HepG2 (cell line): ENCODE results near the gene CDC42BPG. TPM values are rescaled to one million over a fixed set of nuclear protein-coding genes. Genes with fewer than 3 reads are reported as not detected.

Source experiments
- NCOA2 ChIP-seq: sonication (generic); formaldehyde crosslinking; IDR thresholded peaks from 2 replicates; pipeline ENCODE4 v1.8.0; 2022; ENCODE audit warnings: inconsistent platforms
- NCOR1 ChIP-seq: fragments of 200-600 bp; sonication (generic); IDR thresholded peaks from 2 replicates; pipeline ENCODE4 v1.7.0; 2017; ENCODE audit warnings: antibody characterized with exemption, low read length, borderline replicate concordance
- PHF20 ChIP-seq: sonication (generic); formaldehyde crosslinking; IDR thresholded peaks from 2 replicates; pipeline ENCODE4 v1.5.0; 2020; ENCODE audit warnings: mild to moderate bottlenecking, missing genetic modification reagents
- POLR2AphosphoS2 ChIP-seq: IDR thresholded peaks from 2 replicates; pipeline ENCODE4 v1.6.1; 2011; ENCODE audit warnings: low read depth, low read length, improper control_type of control experiment
- PTBP1 ChIP-seq: fragments of 200-400 bp; formaldehyde crosslinking; IDR thresholded peaks from 2 replicates; pipeline ENCODE4 v1.6.1; 2018; ENCODE audit warnings: low read length, low read depth; ENCODE audit not compliant: poor library complexity, severe bottlenecking
- RNF2 ChIP-seq: fragments of 450-650 bp; conservative IDR thresholded peaks from 2 replicates; pipeline ENCODE4 v1.6.1; 2016; ENCODE audit warnings: low read depth
- XRCC5 ChIP-seq: fragments of 200-400 bp; formaldehyde crosslinking; optimal IDR thresholded peaks from 2 replicates; pipeline ENCODE3; 2017; ENCODE audit warnings: mild to moderate bottlenecking, low read length
- ZBTB2 ChIP-seq: sonication (generic); formaldehyde crosslinking; IDR thresholded peaks from 2 replicates; pipeline ENCODE4 v1.8.0; 2022; ENCODE audit warnings: low read depth, missing genetic modification reagents
- ZNF30 ChIP-seq: sonication (generic); formaldehyde crosslinking; IDR thresholded peaks from 2 replicates; pipeline ENCODE4 v1.5.0; 2020; ENCODE audit warnings: mild to moderate bottlenecking, missing genetic modification reagents
- ZNF331 ChIP-seq: sonication (generic); formaldehyde crosslinking; IDR thresholded peaks from 2 replicates; pipeline ENCODE4 v1.4.0; 2020; ENCODE audit warnings: missing genetic modification reagents
- ZNF431 ChIP-seq: sonication (generic); formaldehyde crosslinking; IDR thresholded peaks from 2 replicates; pipeline ENCODE4 v1.9.0; 2022; ENCODE audit warnings: missing genetic modification reagents, low read depth, mild to moderate bottlenecking, borderline replicate concordance
- ZNF484 ChIP-seq: sonication (generic); formaldehyde crosslinking; IDR thresholded peaks from 2 replicates; pipeline ENCODE4 v1.5.1; 2020; ENCODE audit warnings: mild to moderate bottlenecking, low read depth, missing genetic modification reagents, borderline replicate concordance
- ZNF646 ChIP-seq: sonication (generic); formaldehyde crosslinking; IDR thresholded peaks from 2 replicates; pipeline ENCODE4 v1.9.0; 2021; ENCODE audit warnings: mild to moderate bottlenecking, missing genetic modification reagents
- ZNF720 ChIP-seq: sonication (generic); formaldehyde crosslinking; IDR thresholded peaks from 2 replicates; pipeline ENCODE4 v1.4.0; 2020; ENCODE audit warnings: missing genetic modification reagents
- ZSCAN21 ChIP-seq: sonication (generic); formaldehyde crosslinking; IDR thresholded peaks from 2 replicates; pipeline ENCODE4 v1.8.0; 2022; ENCODE audit warnings: mild to moderate bottlenecking, missing genetic modification reagents, moderate library complexity, borderline replicate concordance
- polyA plus RNA-seq, 8 experiments: library from polyadenylated mRNA; depleted of rRNA in 3 of 8; stranded (reverse) in 7 of 8; unstranded in 1 of 8; fragments of >200 nt; fragmentation: Illumina TruSeq in 4 of 8; extraction: Trizol in 4 of 8; gene quantifications; 2 replicates each; pipeline versions ENCODE4 v1.2.1 to v1.2.3, GENCODE V29; 2011 to 2016; ENCODE audit warnings: low read depth in 4 of 8, missing spikeins in 1 of 8, mixed read lengths in 1 of 8; ENCODE audit not compliant: insufficient read depth in 1 of 8
- total RNA-seq, 5 experiments: library from RNA; depleted of rRNA; stranded (reverse); fragments of >200 nt; fragmentation: Illumina TruSeq; extraction: Trizol; gene quantifications; 2 replicates each; pipeline ENCODE4 v1.2.3, GENCODE V29; 2016; ENCODE audit warnings: low read depth in 1 of 5
- TF ChIP-seq, protein P1 (sequence below): sonication (generic); formaldehyde crosslinking; IDR thresholded peaks from 2 replicates; pipeline ENCODE4 v1.9.0; 2022; ENCODE audit warnings: missing genetic modification reagents, mild to moderate bottlenecking, borderline replicate concordance
- TF ChIP-seq, protein P2 (sequence below): IDR thresholded peaks from 2 replicates; pipeline ENCODE4 v1.6.1; 2012; ENCODE audit warnings: low read depth, low read length, improper control_type of control experiment
- TF ChIP-seq, protein P3 (sequence below): sonication (generic); formaldehyde crosslinking; conservative IDR thresholded peaks from 2 replicates; pipeline ENCODE4 v1.8.0; 2022; ENCODE audit warnings: mild to moderate bottlenecking, moderate library complexity, missing genetic modification reagents

CDC42BPG gene
- total and polyA plus RNA-seq, 2 of the 13 experiments (the other 11 are each of a cell fraction or from before 2014, with no cell fraction given): 0.55 to 1.4 TPM

DNA sequence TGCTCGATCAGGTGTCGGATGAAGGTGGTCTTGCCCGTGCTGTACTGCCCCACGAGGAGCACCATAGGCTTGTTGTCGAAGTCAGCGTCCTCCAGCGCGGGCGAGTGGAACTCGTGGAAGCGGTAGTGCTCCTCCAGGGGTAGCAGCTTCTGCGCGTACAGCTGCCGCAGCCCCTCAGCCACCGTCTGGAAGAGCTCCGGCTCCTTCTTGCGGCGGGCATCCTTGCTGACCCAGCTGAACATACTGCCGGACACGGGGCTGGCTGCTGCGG lies 33.7 kb upstream of the CDC42BPG start (continued):
- no peak for TF ChIP-seq NCOR1
- no peak; the same call in 1 of the 2 replicates for TF ChIP-seq ZSCAN21
- TF ChIP-seq PTBP1: no peak
- TF ChIP-seq ZNF646 (CRISPR knock-in tag): no peak
- no peak for TF ChIP-seq ZBTB2
- TF ChIP-seq XRCC5: no peak
- TF ChIP-seq ZNF484 (CRISPR knock-in tag): no peak
- TF ChIP-seq RNF2: no peak
- TF ChIP-seq ZNF331 (CRISPR knock-in tag): no peak
- no peak for TF ChIP-seq ZNF720 (CRISPR knock-in tag)
- TF ChIP-seq NCOA2 (CRISPR knock-in tag): no peak
- no peak for TF ChIP-seq POLR2AphosphoS2
- TF ChIP-seq, protein P1, sequence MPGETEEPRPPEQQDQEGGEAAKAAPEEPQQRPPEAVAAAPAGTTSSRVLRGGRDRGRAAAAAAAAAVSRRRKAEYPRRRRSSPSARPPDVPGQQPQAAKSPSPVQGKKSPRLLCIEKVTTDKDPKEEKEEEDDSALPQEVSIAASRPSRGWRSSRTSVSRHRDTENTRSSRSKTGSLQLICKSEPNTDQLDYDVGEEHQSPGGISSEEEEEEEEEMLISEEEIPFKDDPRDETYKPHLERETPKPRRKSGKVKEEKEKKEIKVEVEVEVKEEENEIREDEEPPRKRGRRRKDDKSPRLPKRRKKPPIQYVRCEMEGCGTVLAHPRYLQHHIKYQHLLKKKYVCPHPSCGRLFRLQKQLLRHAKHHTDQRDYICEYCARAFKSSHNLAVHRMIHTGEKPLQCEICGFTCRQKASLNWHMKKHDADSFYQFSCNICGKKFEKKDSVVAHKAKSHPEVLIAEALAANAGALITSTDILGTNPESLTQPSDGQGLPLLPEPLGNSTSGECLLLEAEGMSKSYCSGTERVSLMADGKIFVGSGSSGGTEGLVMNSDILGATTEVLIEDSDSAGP: no peak; the same call in none of the 2 replicates
- TF ChIP-seq PHF20: no peak
- TF ChIP-seq, protein P2, sequence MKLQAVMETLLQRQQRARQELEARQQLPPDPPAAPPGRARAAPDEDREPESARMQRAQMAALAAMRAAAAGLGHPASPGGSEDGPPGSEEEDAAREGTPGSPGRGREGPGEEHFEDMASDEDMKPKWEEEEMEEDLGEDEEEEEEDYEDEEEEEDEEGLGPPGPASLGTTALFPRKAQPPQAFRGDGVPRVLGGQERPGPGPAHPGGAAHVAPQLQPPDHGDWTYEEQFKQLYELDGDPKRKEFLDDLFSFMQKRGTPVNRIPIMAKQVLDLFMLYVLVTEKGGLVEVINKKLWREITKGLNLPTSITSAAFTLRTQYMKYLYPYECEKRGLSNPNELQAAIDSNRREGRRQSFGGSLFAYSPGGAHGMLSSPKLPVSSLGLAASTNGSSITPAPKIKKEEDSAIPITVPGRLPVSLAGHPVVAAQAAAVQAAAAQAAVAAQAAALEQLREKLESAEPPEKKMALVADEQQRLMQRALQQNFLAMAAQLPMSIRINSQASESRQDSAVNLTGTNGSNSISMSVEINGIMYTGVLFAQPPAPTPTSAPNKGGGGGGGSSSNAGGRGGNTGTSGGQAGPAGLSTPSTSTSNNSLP: no peak
- no peak for TF ChIP-seq ZNF30 (CRISPR knock-in tag)
- 0 out of 2 replicates have a peak, but pooled peaks have one; percentile 9 for TF ChIP-seq ZNF431 (CRISPR knock-in tag)
- TF ChIP-seq, protein P3, sequence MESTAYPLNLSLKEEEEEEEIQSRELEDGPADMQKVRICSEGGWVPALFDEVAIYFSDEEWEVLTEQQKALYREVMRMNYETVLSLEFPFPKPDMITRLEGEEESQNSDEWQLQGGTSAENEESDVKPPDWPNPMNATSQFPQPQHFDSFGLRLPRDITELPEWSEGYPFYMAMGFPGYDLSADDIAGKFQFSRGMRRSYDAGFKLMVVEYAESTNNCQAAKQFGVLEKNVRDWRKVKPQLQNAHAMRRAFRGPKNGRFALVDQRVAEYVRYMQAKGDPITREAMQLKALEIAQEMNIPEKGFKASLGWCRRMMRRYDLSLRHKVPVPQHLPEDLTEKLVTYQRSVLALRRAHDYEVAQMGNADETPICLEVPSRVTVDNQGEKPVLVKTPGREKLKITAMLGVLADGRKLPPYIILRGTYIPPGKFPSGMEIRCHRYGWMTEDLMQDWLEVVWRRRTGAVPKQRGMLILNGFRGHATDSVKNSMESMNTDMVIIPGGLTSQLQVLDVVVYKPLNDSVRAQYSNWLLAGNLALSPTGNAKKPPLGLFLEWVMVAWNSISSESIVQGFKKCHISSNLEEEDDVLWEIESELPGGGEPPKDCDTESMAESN (CRISPR knock-in tag): no peak
